Neural crest cell (in vitro differentiated cells): ENCODE measurements around the gene SSBP3. TPM values are rescaled to one million over a fixed set of nuclear protein-coding genes. Genes with fewer than 3 reads are reported as not detected.

ENCODE experiments used
- DNase-seq: peaks from one replicate; pipeline ENCODE4 v3.0.0; 2021; ENCODE audit warnings: low read depth, mixed read lengths, low spot score
- H3K27ac Mint-ChIP-seq: one replicate; pipeline ENCODE4 v1.8.0; 2021; ENCODE audit warnings: mild to moderate bottlenecking, mixed read lengths; ENCODE audit not compliant: unreplicated experiment
- H3K27me3 Mint-ChIP-seq: 2 replicates; pipeline ENCODE4 v1.8.0; 2021; ENCODE audit warnings: low read depth, mild to moderate bottlenecking, mixed read lengths
- H3K36me3 Mint-ChIP-seq: 2 replicates; pipeline ENCODE4 v1.8.0; 2021; ENCODE audit warnings: low read depth, mild to moderate bottlenecking, mixed read lengths
- H3K4me1 Mint-ChIP-seq: 2 replicates; pipeline ENCODE4 v1.8.0; 2021; ENCODE audit warnings: mixed read lengths
- H3K4me3 Mint-ChIP-seq: one replicate; pipeline ENCODE4 v1.8.0; 2021; ENCODE audit warnings: mild to moderate bottlenecking, mixed read lengths
- H3K9me3 Mint-ChIP-seq: 2 replicates; pipeline ENCODE4 v1.8.0; 2021; ENCODE audit warnings: mixed read lengths
- total RNA-seq: library from RNA; stranded (reverse); gene quantifications from 2 replicates; pipeline ENCODE4 v1.2.1, GENCODE V29; 2021
- TF ChIP-seq, protein P1 (sequence below): fragments of 200-600 bp; sonication (generic); conservative IDR thresholded peaks from 2 replicates; pipeline ENCODE4 v1.5.0; 2021; ENCODE audit warnings: antibody characterized with exemption, mild to moderate bottlenecking

The SSBP3 gene
- total RNA-seq, 1 donor from 2014 or later: 94.3 TPM

DNA sequence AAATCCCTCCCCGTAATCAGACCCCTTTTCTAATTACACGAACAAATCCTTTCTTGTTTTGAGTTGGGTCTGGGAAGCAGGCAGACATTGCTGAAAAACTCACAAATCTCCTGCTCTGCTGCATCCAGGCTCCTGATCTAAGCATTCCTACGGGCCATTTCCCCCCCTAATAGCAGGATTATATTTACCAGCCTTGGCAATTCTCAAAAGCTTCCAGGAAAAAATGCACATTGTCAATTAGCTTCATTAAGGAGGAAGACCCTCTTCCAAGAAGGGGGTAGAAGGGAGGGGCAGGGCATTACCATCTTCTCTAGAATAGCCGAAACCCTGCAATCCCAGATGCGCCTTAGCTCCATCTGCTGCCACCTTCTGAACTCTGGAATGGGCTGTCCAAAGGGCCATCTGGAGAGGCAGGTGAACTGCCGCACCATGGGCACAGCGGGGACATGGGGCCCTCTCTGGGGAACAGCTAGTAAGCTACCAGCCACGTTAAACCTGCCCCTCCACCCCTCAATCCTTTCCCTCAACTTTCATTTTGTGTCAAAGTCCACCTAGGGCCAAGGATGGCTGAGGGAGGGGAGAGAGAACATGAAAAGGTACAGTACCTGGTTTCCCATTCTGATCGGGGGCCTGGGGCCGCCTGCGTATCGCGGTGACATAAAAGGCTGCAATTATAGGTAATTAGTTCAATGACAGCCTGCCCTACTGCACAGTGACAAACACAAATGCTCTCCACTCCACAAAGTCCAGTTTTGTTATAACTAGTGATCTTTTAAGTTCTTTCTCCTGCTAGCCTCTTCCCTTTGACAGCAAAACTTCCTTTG lies 149.5 kb downstream of the SSBP3 start:
- Mint-ChIP-seq H3K4me3 (peak overlapping the region; percentile 5), H3K27ac (peak overlapping the region; percentile 82), H3K27me3 (no peaks in the 10 kb centered on the region), H3K9me3 (no peaks in the 10 kb centered on the region), H3K4me1 (peaks cover 48% of the 10 kb centered on the region), H3K36me3 (peaks cover 3% of the 10 kb centered on the region)
- TF ChIP-seq, protein P1, sequence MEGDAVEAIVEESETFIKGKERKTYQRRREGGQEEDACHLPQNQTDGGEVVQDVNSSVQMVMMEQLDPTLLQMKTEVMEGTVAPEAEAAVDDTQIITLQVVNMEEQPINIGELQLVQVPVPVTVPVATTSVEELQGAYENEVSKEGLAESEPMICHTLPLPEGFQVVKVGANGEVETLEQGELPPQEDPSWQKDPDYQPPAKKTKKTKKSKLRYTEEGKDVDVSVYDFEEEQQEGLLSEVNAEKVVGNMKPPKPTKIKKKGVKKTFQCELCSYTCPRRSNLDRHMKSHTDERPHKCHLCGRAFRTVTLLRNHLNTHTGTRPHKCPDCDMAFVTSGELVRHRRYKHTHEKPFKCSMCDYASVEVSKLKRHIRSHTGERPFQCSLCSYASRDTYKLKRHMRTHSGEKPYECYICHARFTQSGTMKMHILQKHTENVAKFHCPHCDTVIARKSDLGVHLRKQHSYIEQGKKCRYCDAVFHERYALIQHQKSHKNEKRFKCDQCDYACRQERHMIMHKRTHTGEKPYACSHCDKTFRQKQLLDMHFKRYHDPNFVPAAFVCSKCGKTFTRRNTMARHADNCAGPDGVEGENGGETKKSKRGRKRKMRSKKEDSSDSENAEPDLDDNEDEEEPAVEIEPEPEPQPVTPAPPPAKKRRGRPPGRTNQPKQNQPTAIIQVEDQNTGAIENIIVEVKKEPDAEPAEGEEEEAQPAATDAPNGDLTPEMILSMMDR: no peak
- DNase-seq: no peak

DNA sequence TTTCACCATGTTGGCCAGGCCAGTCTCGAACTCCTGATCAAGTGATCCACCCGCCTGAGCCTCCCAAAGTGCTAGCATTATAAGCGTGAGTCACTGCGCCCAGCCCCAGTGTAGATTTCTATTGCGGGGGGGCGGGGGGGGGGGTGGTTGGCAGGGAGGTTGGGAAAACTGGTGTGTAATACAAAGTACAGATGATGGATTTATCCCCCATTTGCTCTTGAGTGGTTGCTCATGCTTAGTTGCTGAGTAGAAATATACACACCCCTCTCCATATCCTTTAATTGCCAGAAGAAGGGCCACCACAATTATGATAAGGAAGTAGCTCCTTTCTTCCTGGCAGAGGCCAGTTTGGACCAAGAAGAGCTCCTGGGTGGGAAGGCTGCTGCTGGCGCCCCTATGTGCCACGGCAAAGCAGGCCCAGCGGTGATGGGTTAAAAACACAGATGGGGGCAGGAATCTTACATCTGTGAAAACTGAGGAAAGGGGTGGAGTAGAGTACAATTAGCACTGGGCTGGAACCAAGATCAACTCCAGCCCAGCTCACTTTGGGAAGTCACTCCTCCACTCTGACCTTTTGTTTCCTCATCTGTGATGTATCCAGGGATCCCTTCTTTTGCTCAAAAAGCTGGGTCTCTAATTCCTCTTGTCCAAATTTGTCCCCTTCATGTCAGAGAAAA lies 151.0 kb downstream of the SSBP3 start:
- peaks cover 42% of the 10 kb centered on the region for H3K4me1 Mint-ChIP-seq
- peaks cover 3% of the 10 kb centered on the region for H3K36me3 Mint-ChIP-seq
- TF ChIP-seq, protein P1: no peak
- no peak overlapping the region for H3K27ac Mint-ChIP-seq
- H3K27me3 Mint-ChIP-seq: no peaks in the 10 kb centered on the region
- no peaks in the 10 kb centered on the region for H3K9me3 Mint-ChIP-seq
- DNase-seq: no peak
- H3K4me3 Mint-ChIP-seq: no peak overlapping the region

DNA sequence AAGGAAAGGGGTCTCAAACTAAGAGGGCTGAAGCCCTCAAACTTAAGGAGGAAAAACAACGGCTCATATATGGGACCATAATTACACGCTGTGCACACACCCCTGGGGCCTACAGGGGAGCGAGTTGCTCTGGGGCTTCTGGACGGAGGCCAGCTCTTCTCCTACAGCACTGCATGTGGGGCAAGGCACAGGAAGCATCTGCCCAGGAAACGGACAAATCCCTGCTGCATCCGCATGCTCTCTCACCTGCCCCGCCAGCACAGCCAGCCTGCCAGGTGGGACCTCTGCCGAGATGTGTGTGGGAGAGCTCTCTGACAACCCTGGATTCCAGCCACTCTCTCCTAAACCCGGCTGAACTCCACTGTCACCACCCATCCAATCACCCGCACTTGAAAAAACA lies 152.1 kb downstream of the SSBP3 start:
- H3K4me3 Mint-ChIP-seq: no peak overlapping the region
- TF ChIP-seq, protein P1: no peak
- H3K27ac Mint-ChIP-seq: peak overlapping the region; percentile 94
- DNase-seq: no peak
- H3K27me3 Mint-ChIP-seq: no peaks in the 10 kb centered on the region
- peaks cover 3% of the 10 kb centered on the region for H3K36me3 Mint-ChIP-seq
- peaks cover 39% of the 10 kb centered on the region for H3K4me1 Mint-ChIP-seq
- H3K9me3 Mint-ChIP-seq: no peaks in the 10 kb centered on the region

DNA sequence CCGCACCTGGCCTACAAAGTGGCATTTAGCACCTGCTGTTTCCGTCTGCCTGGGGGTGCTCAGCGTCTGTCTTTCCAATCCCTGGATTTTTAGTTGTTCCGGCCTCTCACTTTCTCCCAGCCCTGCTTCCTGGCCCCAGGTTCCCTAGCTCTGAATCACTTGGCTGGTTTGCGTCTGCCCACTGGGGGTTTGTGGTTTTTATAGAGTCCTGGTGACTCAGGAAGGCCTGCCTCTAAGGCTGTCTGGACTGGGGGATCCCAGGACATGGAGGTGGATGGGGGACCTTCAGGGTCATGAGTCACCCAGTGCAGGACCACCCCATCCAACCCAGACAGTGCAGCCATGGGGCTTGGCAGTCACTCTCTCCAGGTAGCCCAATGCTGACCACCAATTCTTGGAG lies 152.7 kb downstream of the SSBP3 start:
- Mint-ChIP-seq H3K9me3 (no peaks in the 10 kb centered on the region), H3K4me3 (no peak overlapping the region), H3K36me3 (peaks cover 3% of the 10 kb centered on the region), H3K27me3 (no peaks in the 10 kb centered on the region), H3K27ac (no peak overlapping the region), H3K4me1 (peaks cover 36% of the 10 kb centered on the region)
- no peak for DNase-seq
- TF ChIP-seq, protein P1: no peak

DNA sequence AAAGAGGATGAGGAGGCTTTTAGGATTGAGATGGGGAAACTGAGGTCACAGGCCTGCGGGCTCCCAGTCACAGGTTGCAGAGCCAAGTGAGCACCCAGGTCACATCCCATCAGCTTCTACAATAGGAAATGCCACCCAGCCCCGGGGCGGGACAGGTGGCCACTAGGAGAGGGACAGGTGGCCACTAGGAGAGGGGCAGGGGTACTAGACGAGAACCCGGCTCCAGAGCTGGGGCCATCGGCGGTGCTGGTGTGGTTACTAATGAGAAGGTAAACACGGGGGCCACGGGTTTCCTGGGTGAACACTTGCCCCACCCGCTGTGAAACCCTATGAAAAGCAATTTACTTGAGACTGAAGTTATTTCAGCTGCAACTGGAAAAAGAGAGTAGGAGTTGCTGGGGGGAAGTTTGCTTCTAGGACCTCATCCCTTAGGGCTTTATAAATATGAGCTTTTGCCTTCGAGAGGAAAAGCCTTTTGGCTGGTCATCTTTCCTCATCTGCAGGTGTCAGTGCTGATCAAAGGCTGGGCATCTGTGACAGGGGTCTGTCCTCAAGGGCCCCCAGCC lies 153.7 kb downstream of the SSBP3 start:
- no peak for DNase-seq
- Mint-ChIP-seq H3K9me3 (no peaks in the 10 kb centered on the region), H3K36me3 (peaks cover 3% of the 10 kb centered on the region), H3K27me3 (no peaks in the 10 kb centered on the region), H3K4me3 (no peak overlapping the region), H3K27ac (peak overlapping the region; percentile 51), H3K4me1 (peaks cover 26% of the 10 kb centered on the region)
- TF ChIP-seq, protein P1: no peak
